GM04504 (cell line): ENCODE results near the gene ANKK1.

Experiments
- DNase-seq: peaks from one replicate; pipeline ENCODE4 v3.0.0-alpha.2; 2012; ENCODE audit warnings: low read depth

ANKK1 gene

DNA sequence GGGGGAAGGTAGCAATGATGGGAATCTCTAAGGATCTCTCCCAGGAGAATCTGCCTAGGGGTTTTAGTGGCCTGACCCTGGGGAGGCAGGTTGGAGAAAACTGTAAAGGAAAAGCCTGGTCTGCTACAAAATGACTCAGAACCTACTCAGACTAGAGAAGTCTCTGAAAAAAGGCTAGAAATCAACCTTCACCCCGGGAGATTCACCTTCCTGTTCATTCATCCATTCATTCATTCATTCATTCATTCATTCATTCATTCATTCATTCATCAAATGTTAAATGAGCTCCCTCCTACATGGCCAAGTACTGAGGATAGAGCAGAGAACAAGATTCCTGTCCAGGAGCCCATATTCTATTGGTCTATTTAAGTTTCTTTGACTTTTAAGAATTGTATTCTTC, 8.9 kb upstream of the ANKK1 start:
- no peak for DNase-seq

DNA sequence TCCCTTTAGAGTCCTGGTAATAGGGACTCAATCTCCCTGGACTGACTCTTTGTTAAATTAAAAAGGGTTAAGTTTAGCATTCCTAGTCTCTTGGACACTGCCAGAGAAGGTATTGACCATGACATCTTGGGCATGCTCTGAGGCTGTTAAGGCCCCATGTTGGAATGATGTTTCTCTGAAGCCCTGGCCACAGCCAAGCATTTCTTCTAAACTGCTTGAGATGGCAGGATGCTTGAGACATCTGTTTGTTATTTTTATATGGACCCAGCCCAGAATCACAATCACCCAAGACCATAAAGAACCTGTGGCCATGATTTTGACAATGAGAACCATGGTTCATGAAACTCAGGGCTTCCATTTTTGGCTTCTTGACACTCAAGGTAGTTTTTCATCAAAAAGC, 5.5 kb upstream of the ANKK1 start:
- no peak for DNase-seq

DNA sequence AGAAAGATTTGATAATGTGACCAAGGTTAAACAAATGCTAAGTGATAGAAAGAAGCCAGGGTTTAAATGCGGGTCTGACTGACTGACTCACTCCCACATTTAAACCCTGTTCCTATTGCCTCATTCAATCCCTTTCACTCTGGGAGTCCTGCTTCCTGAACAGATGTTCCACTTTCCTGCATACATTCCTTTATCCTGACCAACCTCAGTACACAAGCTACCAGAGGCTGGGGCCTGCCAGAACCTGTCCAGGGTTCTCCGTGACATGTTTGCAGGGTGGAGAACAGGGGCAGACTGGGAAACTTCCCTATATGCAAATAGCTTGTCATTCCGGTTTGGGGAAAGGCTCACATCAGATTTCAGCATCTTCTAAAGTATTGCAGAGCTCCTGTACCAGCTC, 3.0 kb upstream of the ANKK1 start:
- DNase-seq: peak; percentile 32

DNA sequence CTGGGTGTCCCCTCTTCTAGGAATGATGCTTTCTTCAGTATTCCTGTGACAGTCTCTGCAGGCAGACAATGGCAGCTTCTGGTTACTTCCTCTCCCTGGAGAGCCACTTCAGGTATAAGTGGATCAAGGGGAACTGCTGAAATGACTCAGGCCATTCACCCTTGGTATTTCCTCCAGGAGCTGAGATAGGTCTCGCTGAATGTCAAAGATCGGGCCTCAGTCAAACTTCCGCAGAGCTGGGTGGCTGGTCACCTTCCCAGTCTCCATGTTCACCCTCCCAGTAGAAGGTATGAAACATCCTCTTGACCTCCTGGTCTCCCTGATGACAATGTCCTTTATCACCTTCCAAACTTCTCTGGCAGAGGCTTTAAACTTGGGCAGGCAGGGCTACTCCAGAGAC, 1.8 kb upstream of the ANKK1 start:
- no peak for DNase-seq

DNA sequence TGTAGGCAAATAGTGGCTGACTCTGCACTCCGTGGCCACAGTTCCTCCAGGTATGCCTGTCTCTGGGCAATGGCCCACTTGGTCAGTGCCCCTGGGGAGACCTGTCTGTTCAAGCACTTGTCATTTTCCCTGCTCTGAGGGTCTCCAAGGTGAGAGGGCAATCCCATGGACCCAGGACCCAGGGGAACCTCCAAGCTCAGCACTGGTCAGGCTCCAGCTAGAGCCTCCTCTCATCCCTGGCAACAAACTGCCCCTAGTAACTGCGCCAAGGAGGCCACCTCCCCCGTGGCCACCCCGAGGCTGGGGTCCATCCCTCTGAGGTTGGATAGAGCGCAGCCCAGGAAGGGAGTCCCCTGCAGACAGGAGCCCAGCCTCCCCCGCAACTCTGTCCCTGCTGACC, 713 bp upstream of the ANKK1 start:
- no peak for DNase-seq

DNA sequence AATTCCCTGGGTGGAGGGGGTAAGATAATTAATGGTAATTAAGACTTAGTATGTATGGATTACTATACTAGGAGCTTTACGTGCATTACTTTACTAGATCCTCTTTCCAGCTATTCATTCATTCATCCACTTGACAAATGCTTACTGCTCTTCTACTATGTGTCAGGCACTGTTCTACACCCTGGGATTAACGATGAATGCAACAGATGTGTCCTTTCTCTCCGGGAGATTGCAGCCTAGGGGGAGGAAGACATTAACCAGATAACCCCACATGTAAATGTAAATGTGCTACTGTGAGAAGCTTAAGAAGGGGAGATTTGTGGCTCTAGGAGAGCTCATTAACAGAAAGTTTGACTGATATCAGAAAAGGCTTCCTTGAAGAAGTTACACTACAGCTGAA, 1.7 kb downstream of the ANKK1 start:
- DNase-seq: no peak

DNA sequence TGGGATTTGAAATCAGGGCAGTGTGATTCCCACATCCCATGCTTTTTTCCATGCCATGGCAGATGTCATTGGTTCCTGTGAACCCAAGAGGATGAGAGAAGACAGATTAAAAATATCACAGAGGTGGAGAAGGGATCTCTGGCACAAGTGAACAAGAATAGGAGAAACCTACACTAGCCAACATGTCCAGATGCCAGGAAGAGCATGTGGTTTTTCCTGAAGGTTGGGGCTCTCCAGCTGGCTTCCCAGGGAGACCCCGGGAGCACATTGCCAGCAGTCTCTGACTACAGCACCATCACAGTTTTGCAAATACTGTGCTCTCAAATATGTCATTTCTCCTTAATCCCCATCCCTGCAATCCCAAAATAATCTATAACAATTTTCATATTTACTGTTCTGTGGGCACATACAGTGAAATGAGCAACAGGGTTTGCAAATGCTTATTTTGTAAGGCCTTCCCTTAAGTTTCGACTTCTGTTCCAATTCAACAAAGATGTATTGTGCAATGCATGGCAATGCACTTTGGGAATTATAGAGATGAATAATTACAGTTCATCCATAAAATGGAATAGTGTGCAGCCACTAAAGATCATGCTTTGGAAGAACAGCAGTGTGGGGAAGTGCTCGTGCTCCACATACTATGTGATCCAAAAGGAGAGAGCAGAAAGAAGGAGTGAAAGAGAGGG, 4.8 kb downstream of the ANKK1 start:
- DNase-seq: no peak

DNA sequence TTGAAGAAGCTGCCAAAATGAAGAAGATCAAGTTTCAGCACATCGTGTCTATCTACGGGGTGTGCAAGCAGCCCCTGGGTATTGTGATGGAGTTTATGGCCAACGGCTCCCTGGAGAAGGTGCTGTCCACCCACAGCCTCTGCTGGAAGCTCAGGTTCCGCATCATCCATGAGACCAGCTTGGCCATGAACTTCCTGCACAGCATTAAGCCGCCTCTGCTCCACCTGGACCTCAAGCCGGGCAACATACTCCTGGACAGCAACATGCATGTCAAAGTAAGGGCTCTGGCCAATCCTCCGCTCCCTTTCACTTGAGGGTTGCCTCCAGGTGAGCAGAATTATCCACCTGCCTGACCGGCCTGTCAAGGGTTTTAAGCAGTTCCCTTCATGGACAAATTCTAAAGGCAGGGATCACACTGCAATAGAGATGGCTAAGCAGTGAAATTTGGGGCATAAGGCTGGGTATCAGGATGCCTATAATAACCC, 6.0 kb downstream of the ANKK1 start:
- DNase-seq: no peak

DNA sequence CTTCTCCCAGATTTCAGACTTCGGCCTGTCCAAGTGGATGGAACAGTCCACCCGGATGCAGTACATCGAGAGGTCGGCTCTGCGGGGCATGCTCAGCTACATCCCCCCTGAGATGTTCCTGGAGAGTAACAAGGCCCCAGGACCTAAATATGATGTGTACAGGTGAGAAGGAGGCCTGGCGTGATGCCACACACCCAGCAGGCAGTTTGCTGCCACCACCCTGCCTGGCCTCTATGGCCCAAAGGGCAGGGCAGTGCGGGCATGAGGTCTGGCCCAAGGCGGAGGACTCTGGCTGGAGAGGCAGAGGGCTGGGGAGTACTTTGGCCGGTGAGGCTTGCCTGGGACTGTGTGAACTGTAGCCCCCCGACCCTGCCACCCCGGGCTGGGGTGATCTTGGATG, 7.3 kb downstream of the ANKK1 start:
- no peak for DNase-seq

DNA sequence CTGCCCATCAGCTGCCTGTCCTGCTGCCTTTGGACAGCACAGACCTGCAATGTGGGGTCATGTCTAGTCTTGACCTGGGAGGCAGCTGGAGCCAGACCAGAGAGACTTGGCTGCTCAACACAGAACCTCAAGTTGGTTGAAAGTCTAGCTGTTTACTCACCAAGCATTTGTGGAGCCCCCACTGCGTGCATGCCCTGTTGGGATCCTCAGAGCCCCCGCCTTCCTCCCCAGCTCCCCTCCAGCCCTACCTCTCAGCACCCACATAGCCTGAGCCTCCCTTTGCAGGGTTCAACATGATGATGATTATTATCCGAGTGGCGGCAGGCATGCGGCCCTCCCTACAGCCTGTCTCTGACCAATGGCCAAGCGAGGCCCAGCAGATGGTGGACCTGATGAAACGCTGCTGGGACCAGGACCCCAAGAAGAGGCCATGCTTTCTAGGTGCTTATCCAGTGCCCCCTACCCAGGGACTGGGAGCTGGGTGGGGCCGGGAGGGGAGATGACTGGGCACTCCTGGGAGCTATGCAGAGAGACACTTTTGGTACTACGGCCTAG, 8.3 kb downstream of the ANKK1 start:
- DNase-seq: no peak

DNA sequence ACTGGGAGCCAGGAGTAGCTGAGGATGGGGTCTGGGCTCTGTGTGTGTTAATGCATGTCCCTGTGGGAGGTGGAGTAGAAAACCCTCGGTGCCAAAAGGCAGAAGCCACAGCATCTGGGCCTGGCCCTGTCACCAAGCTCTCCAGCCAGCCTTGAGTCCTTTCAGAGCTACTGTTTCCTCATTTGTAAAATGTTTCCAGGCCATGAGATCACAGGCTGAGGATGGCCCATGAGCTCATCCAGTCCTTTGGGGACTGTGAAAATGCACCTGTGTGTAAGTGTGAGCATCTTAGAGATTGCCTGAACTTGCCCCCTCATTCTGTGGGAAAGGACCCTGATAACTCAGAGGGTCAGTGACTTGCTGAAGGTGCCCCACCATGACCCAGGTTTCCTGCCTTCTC, 9.1 kb downstream of the ANKK1 start:
- no peak for DNase-seq

DNA sequence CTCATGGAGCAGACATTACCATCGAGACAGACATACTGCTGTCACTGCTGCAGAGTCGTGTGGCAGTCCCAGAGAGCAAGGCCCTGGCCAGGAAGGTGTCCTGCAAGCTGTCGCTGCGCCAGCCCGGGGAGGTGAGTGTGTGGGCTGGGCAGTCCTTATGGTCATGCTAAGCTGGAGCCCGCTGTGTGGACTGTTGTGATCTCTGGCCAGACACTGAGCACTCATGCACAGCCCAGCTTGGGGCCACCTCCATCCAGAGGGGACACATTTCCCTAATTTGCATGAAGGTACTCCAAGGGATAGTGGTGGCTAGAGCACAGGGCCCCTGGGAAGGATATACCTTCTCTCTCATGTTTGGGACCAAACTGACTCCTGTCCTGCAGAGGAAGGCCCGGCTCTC, 9.6 kb downstream of the ANKK1 start:
- DNase-seq: no peak

DNA sequence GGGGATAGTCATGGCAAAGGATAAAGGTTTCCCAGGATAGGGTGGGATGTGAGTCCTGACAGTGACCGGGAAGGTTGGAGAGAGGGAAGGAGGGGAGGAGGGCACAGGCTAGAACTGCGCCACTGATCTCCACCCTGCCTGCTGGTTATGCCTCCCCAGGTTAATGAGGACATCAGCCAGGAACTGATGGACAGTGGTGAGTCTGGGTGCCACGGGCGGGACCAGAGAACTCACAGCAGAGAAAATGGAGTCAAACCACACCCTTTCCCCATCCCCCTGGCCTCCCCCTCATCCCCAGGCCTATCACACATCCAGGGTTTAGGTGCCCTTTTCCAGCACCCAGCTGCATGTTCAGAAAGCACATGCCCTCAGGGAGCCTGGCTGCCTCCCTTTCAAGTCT, 10.2 kb downstream of the ANKK1 start:
- no peak for DNase-seq

DNA sequence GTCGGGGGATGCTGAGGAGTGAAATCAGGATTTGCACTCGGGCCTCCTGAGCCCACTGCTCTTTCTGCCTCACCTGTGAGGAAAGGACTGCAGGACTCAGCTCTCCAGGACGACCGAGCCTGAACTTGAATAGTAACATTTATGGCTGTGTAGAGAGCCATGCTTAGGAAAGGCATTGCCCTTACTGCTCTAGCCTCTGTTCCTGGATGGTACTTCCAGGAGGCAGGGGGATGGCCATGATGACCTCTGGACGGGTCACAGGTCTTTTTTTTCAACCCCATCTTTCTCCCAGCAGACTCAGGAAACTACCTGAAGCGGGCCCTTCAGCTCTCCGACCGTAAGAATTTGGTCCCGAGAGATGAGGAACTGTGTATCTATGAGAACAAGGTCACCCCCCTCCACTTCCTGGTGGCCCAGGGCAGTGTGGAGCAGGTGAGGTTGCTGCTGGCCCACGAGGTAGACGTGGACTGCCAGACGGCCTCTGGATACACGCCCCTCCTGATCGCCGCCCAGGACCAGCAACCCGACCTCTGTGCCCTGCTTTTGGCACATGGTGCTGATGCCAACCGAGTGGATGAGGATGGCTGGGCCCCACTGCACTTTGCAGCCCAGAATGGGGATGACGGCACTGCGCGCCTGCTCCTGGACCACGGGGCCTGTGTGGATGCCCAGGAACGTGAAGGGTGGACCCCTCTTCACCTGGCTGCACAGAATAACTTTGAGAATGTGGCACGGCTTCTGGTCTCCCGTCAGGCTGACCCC, 11.3 kb downstream of the ANKK1 start:
- DNase-seq: no peak

DNA sequence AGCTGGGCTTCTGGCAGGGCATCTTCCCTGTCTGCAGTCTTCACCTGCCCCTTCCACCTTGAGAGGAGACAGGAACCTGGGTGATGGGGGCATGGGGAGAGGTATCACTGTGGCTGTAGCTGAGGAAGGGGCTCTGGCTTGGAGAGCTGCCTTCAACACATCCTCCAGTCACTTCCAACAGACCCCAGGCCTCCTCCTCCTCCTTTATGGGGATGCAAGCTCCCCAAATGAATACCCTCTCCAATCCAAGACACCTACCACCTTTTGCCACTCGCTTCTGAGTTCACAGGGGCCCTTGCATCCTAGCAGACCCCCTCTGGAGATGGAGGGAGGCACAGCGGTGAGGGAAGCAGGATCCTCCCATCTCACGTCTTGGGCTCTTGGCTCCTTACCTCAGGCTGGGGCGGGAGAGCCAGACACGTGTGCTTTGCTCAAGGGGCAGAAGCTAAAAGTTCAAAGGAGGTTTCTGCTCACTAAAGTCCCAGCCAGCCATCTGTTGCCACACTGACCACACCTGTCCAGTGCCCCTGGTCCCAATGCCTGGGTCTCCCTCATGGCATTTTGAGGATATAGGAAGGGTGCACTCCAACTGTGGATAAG, 13.2 kb downstream of the ANKK1 start:
- DNase-seq: no peak

DNA sequence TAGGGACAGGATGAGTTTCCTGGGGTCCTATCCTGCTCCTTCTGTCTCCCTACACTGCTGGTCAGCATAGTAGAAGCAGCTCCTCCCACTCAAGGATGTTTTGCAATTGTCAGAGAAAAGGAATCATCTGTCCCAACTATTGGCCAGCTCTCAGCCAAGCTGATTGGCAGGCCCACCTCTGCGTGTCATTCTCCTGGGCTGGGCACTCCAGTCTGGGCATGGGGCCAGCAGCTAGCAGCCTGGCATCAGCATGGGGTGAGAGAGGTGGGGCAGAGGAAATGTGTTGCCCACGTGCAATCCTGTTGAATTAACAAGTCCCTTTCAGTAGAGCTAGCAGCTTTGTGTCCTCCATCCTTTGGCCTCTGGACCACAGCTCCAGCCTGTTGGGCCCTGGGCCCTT, 14.1 kb downstream of the ANKK1 start:
- no peak for DNase-seq

DNA sequence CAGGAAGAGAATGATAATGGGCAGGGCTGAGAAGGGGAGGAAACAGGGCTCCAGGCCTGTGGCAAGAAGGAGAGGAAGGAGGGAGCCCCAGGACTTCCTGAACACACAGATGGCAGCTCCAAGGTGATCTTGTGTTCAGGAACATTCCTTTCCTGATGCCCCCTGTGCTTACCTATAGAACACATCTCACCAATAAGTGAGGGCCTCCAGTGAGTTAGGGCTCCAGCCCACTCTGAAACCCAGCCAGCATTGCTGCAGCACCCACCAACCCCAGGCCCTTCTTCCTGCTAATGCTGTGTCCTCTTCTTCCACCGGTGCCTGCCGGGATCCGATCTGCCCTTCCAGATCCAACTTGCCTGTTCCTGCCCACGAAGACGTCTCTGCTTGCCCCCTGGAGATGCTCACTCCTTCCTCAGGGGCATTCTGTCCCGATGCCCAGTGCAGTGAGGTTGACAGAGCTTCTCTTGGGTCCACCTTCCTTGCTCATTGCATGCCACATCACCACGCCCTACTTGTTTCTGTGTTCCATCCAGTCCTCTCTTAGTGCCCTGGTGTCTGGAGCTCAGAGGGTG, 17.4 kb downstream of the ANKK1 start:
- DNase-seq: no peak

DNA sequence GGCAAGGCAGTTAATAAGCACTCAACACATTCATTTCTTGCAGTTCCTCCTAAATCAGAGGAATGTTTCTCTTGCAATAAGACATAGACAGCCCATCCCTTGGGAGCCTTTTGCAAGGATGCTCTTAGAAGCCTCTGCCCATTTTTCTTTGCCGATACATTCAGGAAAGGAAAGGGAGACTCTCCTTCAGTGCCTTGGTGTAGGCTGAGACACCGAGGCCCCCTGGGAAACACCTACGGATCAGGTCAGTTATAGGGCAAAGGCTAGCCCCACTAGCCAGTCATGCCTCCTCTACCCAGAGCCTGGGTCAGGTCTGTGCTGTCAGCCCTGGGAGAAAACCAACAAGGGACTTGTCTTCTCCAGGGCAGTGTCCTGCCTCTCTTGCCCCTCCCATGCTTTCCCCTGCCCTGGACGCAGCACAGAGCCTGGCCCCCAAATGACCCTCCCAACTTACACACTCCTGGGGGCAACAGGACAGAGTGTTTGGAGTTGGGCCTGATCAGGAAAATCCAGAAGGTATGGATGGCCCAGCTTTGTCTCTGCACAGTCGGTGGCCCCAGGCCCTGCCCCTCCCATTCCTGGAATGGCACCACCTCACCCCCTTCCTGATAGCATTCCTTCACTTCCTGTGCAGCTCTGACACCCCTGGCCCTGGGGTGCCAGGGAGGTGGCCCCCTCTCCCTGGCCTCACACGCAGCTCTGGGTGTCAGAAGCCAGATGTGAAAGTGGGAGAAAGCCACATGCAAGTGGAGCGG, 18.3 kb downstream of the ANKK1 start:
- DNase-seq: no peak

DNA sequence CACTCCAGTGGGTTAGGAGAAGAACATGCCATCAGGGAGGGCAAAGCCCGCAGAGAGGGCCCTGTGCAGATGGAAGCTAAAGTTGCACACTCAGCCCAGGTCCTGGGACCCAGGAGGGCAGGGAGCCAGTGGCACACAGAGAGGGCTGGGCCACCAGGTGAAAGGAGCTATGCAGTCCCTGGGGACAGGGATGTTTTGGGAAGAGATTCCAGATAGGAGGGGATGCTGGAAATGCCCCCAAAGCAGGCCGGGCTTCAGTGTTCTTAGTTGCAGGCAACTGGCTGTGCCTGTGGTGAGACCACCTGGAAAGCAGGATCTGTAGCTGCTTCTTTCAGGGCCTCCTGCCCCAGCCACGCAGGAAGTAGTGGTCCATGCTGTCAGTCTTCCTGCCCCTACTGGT, 19.6 kb downstream of the ANKK1 start:
- DNase-seq: no peak

DNA sequence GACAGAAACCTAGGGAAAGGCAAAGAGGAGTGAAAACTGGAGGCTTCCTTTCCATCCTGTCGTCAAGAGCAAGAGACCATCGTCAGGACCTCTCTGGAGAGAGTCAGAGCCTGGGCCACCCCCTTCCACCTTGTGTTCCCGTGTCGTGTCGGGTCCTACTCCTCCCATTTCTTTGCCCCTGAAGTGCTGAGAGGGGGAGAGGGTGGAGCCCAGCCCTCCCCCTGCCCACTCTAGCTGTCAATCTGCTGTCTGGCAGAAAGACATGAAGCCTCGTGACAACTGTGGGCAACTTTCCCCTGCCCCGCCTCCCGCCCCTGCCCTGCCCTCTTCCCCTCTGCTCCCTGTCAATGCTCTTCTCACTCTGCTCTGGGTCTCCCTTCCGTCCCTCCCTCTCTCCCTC, 20.6 kb downstream of the ANKK1 start:
- no peak for DNase-seq

DNA sequence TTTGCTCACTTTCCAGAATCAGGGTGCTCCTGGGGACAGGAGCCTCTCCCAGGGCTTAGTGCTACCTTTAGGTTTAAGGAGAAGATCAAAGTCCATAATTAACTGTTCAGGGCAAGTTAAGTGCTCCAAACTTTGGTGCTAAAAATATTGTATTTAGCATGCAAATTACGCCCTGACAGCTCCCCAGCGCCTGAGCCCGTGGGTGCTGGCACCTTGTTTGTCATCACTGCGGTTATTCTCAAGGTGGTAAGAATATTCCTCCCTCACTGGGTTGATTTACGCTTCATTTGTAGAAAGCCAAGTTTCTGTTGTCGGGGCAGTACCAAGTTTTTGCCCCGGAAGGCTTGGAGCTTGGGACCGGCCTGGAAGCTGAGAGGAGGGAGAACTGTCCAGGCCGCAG, 21.3 kb downstream of the ANKK1 start:
- no peak for DNase-seq

DNA sequence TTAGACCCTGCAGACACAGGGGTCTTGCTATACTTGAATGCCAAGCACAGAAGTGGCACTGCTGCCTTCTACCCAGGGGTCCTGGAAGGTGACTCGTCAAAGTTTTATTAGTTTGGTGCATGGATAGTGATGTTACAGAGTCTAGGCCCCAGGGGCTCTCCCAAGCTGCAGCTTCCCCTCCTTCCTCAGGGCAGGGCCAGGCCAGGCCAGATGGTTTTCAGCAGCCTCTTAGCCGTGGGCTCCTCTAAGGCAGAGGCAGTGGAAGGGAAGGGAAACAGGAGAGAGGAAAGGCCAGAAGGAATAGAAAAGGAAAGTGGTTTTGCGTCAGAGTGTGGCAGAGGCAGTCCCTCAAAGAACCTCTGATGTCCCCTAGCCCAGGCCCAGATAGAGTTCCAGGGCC, 21.9 kb downstream of the ANKK1 start:
- DNase-seq: no peak
